CD14-positive monocyte (primary cell): ENCODE data around the gene PRPF19. TPM values are rescaled to one million over a fixed set of nuclear protein-coding genes. Genes with fewer than 3 reads are reported as not detected.

Experiments used
- DNase-seq, 3 donors: peaks; one replicate each; pipeline ENCODE4 v3.0.0-alpha.2; 2011 to 2022
- H2AFZ ChIP-seq: 2 replicates; pipeline ENCODE4 v1.6.0; 2012; ENCODE audit warnings: mild to moderate bottlenecking, low read depth, low read length, inconsistent platforms; ENCODE audit not compliant: insufficient read depth, poor library complexity, severe bottlenecking
- H3K27ac ChIP-seq, 2 donors: 1 replicate in 1 of 2; 2 replicates in 1 of 2; pipeline ENCODE4 v1.5.1; 2012 to 2013; ENCODE audit warnings: low read length in 2 of 2, control low read depth in 1 of 2, inconsistent platforms in 1 of 2, low read depth in 1 of 2, mild to moderate bottlenecking in 1 of 2
- H3K27me3 ChIP-seq, 2 donors: one replicate each; pipeline versions ENCODE4 v1.6.0 to v1.6.1; 2011 to 2013; ENCODE audit warnings: low read length in 2 of 2; ENCODE audit not compliant: control insufficient read depth in 2 of 2, insufficient read depth in 2 of 2
- H3K36me3 ChIP-seq, 2 donors: replicated peaks in 1 of 2; 1 replicate in 1 of 2; 2 replicates in 1 of 2; pipeline versions ENCODE4 v1.5.1 to v1.6.1; 2012 to 2013; ENCODE audit warnings: low read length in 2 of 2, control low read depth in 1 of 2, inconsistent platforms in 1 of 2, mild to moderate bottlenecking in 1 of 2; ENCODE audit not compliant: insufficient read depth in 2 of 2, control insufficient read depth in 1 of 2
- H3K4me1 ChIP-seq, 2 donors: 1 replicate in 1 of 2; 2 replicates in 1 of 2; pipeline versions ENCODE4 v1.5.1 to v1.6.1; 2012 to 2013; ENCODE audit warnings: low read length in 2 of 2, control low read depth in 1 of 2, inconsistent platforms in 1 of 2, mild to moderate bottlenecking in 1 of 2, moderate library complexity in 1 of 2; ENCODE audit not compliant: insufficient read depth in 2 of 2, control insufficient read depth in 1 of 2
- H3K4me2 ChIP-seq: replicated peaks from 2 replicates; pipeline ENCODE3; 2012; ENCODE audit warnings: low read length, moderate library complexity, mild to moderate bottlenecking; ENCODE audit not compliant: poor library complexity, severe bottlenecking; ENCODE audit errors: extremely low read depth
- H3K4me3 ChIP-seq, 3 experiments: fragments of 200-600 bp in 1 of 3; sonication (generic) in 1 of 3; replicated peaks in 1 of 3; 1 replicate in 2 of 3; 2 replicates in 1 of 3; pipeline ENCODE4 v1.5.1; 2011 to 2013; ENCODE audit warnings: low read length in 3 of 3, mild to moderate bottlenecking in 3 of 3, control low read depth in 2 of 3, low read depth in 2 of 3, inconsistent platforms in 1 of 3, moderate library complexity in 1 of 3
- H3K79me2 ChIP-seq: 2 replicates; pipeline ENCODE4 v1.6.0; 2012; ENCODE audit warnings: mild to moderate bottlenecking, control low read depth, inconsistent platforms, low read length, moderate library complexity; ENCODE audit not compliant: insufficient read depth
- H3K9ac ChIP-seq: 2 replicates; pipeline ENCODE4 v1.6.0; 2017; ENCODE audit warnings: low read length, mild to moderate bottlenecking; ENCODE audit not compliant: insufficient read depth, poor library complexity, severe bottlenecking
- H3K9me3 ChIP-seq, 2 donors: replicated peaks in 1 of 2; 1 replicate in 1 of 2; 2 replicates in 1 of 2; pipeline versions ENCODE4 v1.5.1 to v1.6.1; 2012 to 2013; ENCODE audit warnings: low read length in 2 of 2, control low read depth in 1 of 2; ENCODE audit not compliant: control insufficient read depth in 1 of 2, insufficient read depth in 1 of 2
- H4K20me1 ChIP-seq: 2 replicates; pipeline ENCODE4 v1.6.0; 2012; ENCODE audit warnings: mild to moderate bottlenecking, low read length, control low read depth, moderate library complexity; ENCODE audit not compliant: insufficient read depth
- H3K27ac Mint-ChIP-seq, 7 donors: one replicate each; pipeline ENCODE4 v1.8.0; 2020; ENCODE audit warnings: mild to moderate bottlenecking in 7 of 7, mixed read lengths in 7 of 7, moderate library complexity in 6 of 7, inconsistent platforms in 2 of 7
- H3K27me3 Mint-ChIP-seq, 3 donors: one replicate each; pipeline ENCODE4 v1.8.0; 2021 to 2022; ENCODE audit warnings: low read depth in 3 of 3, mild to moderate bottlenecking in 3 of 3, mixed read lengths in 3 of 3, moderate library complexity in 3 of 3, inconsistent platforms in 1 of 3
- H3K36me3 Mint-ChIP-seq, 2 donors: one replicate each; pipeline ENCODE4 v1.8.0; 2020; ENCODE audit warnings: mixed read lengths in 2 of 2, inconsistent platforms in 1 of 2, mild to moderate bottlenecking in 1 of 2
- H3K4me1 Mint-ChIP-seq: one replicate; pipeline ENCODE4 v1.8.0; 2020; ENCODE audit warnings: mild to moderate bottlenecking, mixed read lengths
- H3K4me3 Mint-ChIP-seq, 2 donors: one replicate each; pipeline ENCODE4 v1.8.0; 2020; ENCODE audit warnings: mild to moderate bottlenecking in 2 of 2, mixed read lengths in 2 of 2, moderate library complexity in 1 of 2
- H3K9me3 Mint-ChIP-seq, 7 donors: one replicate each; pipeline ENCODE4 v1.8.0; 2020 to 2022; ENCODE audit warnings: mixed read lengths in 7 of 7, mild to moderate bottlenecking in 6 of 7, moderate library complexity in 6 of 7, inconsistent platforms in 2 of 7
- CTCF ChIP-seq: fragments of 200-600 bp; IDR thresholded peaks from one replicate; pipeline ENCODE4 v1.8.0; 2022; ENCODE audit warnings: antibody characterized with exemption, mild to moderate bottlenecking
- WGBS: methylation state at CpG from one replicate; pipeline ENCODE4 v1.1.5; 2013; ENCODE audit warnings: missing lambda C conversion rate; ENCODE audit not compliant: insufficient coverage; 5-methylcytosine and 5-hydroxymethylcytosine counted together
- intact Hi-C, 2 donors: fragments of 100-400 bp; cut with micrococcal nuclease; formaldehyde crosslinking; loops; one replicate each; pipeline versions ENCODE4 v1.15.0 to v1.15.1; 2023
- polyA plus RNA-seq, 3 donors: library from polyadenylated mRNA; depleted of rRNA in 1 of 3; unstranded in 2 of 3; stranded (reverse) in 1 of 3; fragments of 300-500 nt in 2 of 3; fragments of >200 nt in 1 of 3; fragmentation: Illumina TruSeq in 2 of 3; gene quantifications; 1 replicate in 2 of 3; 2 replicates in 1 of 3; pipeline ENCODE4 v1.2.3, GENCODE V29; 2012 to 2021

Gene PRPF19
- polyA plus RNA-seq, 3 donors = 7.8 to 33.2 (median 12.2) TPM

GRCh38 chr11:60847281-60847680, 59.1 kb downstream of the PRPF19 start:
- no peak overlapping the region for H3K4me3 Mint-ChIP-seq
- no peak for TF ChIP-seq CTCF
- H3K27ac Mint-ChIP-seq = no peak overlapping the region
- no peak overlapping the region for H3K4me2 ChIP-seq
- H3K4me1 Mint-ChIP-seq = peaks cover 38% of the 10 kb centered on the region
- peaks cover 22 to 32% of the 10 kb centered on the region in 2 donors for H3K4me1 ChIP-seq
- no peaks in the 10 kb centered on the region for H4K20me1 ChIP-seq
- peaks cover 29% of the 10 kb centered on the region for H3K79me2 ChIP-seq
- 80% methylated on average over 13 of the region's 13 CpGs for WGBS
- peaks cover 44 to 50% of the 10 kb centered on the region in 2 donors for H3K36me3 ChIP-seq
- peaks cover 0 to 4% (median 1%) of the 10 kb centered on the region in 3 donors for H3K27me3 Mint-ChIP-seq
- peaks cover 53 to 59% of the 10 kb centered on the region in 2 donors for H3K36me3 Mint-ChIP-seq
- DNase-seq = no peak
- H2AFZ ChIP-seq = no peak overlapping the region
- intact Hi-C loops = no loop called here
- H3K27me3 ChIP-seq = no peaks in the 10 kb centered on the region
- H3K9ac ChIP-seq = no peak overlapping the region
- H3K4me3 ChIP-seq = no peak overlapping the region
- peaks cover 0 to 3% (median 0%) of the 10 kb centered on the region in 7 donors for H3K9me3 Mint-ChIP-seq
- H3K27ac ChIP-seq = no peak overlapping the region
- no peaks in the 10 kb centered on the region for H3K9me3 ChIP-seq

- Histone ChIP-seq H3K9ac (no peak overlapping the region), H3K4me3 (no peak overlapping the region), H3K9me3 (no peaks in the 10 kb centered on the region), H3K27ac (peak overlapping the region in 1 of 2 donors; percentile 10), H2AFZ (no peak overlapping the region), H3K4me2 (no peak overlapping the region), H3K4me1 (peaks cover 33 to 46% of the 10 kb centered on the region in 2 donors), H3K27me3 (no peaks in the 10 kb centered on the region), H3K79me2 (peaks cover 31% of the 10 kb centered on the region), H4K20me1 (no peaks in the 10 kb centered on the region), H3K36me3 (peaks cover 30 to 31% of the 10 kb centered on the region in 2 donors)
- no peak for DNase-seq
- intact Hi-C loops = no loop called here
- Mint-ChIP-seq H3K27ac (peak overlapping the region in 2 of 7 donors; percentile 7 to 39), H3K36me3 (peaks cover 37 to 40% of the 10 kb centered on the region in 2 donors), H3K4me3 (no peak overlapping the region), H3K9me3 (no peaks in the 10 kb centered on the region), H3K4me1 (peaks cover 49% of the 10 kb centered on the region), H3K27me3 (peaks cover 0 to 4% (median 0%) of the 10 kb centered on the region in 3 donors)
- WGBS = 90% methylated on average over 6 of the region's 8 CpGs
- no peak for TF ChIP-seq CTCF
Measured at GRCh38 chr11:60845338-60845737, 61.0 kb downstream of the PRPF19 start.
